Chondrocyte (in vitro differentiated cells): ENCODE data around the gene FAM120A. TPM values are rescaled to one million over a fixed set of nuclear protein-coding genes. Genes with fewer than 3 reads are reported as not detected.

Experiments
- DNase-seq: peaks from one replicate; pipeline ENCODE4 v3.0.0; 2021; ENCODE audit warnings: mixed read lengths, low spot score
- H3K27ac Mint-ChIP-seq: one replicate; pipeline ENCODE4 v1.8.0; 2021; ENCODE audit warnings: mild to moderate bottlenecking, moderate library complexity, mixed read lengths; ENCODE audit not compliant: unreplicated experiment
- H3K27me3 Mint-ChIP-seq: 2 replicates; pipeline ENCODE4 v1.8.0; 2021; ENCODE audit warnings: low read depth, mixed read lengths
- H3K36me3 Mint-ChIP-seq: 2 replicates; pipeline ENCODE4 v1.8.0; 2021; ENCODE audit warnings: low read depth, mixed read lengths
- H3K4me1 Mint-ChIP-seq: 2 replicates; pipeline ENCODE4 v1.8.0; 2021; ENCODE audit warnings: low read depth, mild to moderate bottlenecking, mixed read lengths
- H3K4me3 Mint-ChIP-seq: one replicate; pipeline ENCODE4 v1.8.0; 2021; ENCODE audit warnings: mild to moderate bottlenecking, moderate library complexity, mixed read lengths; ENCODE audit not compliant: unreplicated experiment
- H3K9me3 Mint-ChIP-seq: 2 replicates; pipeline ENCODE4 v1.8.0; 2021; ENCODE audit warnings: low read depth, mixed read lengths
- total RNA-seq: library from RNA; stranded (reverse); gene quantifications from 3 replicates; pipeline ENCODE4 v1.2.1, GENCODE V29; 2021
- TF ChIP-seq, protein P1 (sequence below): fragments of 200-600 bp; sonication (generic); IDR thresholded peaks from 2 replicates; pipeline ENCODE4 v1.5.0; 2021; ENCODE audit warnings: antibody characterized with exemption, mild to moderate bottlenecking, moderate library complexity

FAM120A gene
- total RNA-seq, 1 donor from 2014 or later, result 89.9 TPM

DNA sequence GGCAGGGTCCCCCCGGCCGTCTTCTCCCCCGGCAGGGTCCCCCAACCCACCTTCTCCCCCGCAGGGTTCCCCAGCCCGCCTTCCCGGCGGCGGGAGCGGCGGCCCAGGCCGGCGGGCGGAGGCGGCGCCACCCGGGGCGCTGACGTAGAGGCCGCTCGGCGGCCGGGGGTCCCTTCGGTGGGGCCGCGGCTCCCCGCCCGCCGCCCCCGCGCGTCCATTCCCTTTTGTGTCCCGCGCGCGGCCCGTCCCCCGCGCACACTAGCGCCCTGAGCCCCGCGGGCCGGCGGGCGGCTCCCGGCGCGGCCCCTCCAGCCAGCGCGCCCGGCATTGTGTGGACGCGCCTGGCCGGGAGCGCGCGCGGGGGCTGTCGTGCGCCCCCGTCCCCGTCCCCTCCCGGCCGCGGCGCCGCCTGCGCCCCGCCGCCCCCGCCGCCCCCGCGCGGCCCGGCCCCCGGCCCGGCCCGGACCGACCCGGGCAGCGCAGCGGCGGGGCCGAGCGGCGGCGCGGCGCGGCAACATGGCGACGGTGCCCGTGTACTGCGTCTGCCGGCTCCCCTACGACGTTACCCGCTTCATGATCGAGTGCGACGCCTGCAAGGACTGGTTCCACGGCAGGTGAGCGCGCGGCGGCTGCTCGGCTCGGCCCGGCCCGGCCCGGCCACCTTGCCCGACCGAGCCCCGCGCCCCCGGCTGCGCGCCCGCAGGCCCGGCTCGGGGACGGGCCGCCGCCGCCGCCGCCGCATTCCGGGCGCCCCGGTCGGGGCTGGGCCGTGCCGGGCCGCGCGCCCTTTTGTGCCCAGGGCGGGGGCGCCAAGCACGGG lies 125.0 kb downstream of the FAM120A start, which contains the start of gene PHF2:
Gene PHF2 (plus strand): TSS at position 327 of the 820 bp plus-strand sequence. CDS start 190 bp downstream, at position 517.
- Mint-ChIP-seq H3K4me3 (peak within 1 kb of the TSS; percentile 95), H3K27ac (peak within 1 kb of the TSS; percentile 84), H3K4me1 (peaks cover 50% of the 10 kb centered on the region), H3K36me3 (no peaks in the 10 kb centered on the region), H3K9me3 (no peaks in the 10 kb centered on the region), H3K27me3 (no peaks in the 10 kb centered on the region)
- no peak for DNase-seq
- TF ChIP-seq, protein P1, sequence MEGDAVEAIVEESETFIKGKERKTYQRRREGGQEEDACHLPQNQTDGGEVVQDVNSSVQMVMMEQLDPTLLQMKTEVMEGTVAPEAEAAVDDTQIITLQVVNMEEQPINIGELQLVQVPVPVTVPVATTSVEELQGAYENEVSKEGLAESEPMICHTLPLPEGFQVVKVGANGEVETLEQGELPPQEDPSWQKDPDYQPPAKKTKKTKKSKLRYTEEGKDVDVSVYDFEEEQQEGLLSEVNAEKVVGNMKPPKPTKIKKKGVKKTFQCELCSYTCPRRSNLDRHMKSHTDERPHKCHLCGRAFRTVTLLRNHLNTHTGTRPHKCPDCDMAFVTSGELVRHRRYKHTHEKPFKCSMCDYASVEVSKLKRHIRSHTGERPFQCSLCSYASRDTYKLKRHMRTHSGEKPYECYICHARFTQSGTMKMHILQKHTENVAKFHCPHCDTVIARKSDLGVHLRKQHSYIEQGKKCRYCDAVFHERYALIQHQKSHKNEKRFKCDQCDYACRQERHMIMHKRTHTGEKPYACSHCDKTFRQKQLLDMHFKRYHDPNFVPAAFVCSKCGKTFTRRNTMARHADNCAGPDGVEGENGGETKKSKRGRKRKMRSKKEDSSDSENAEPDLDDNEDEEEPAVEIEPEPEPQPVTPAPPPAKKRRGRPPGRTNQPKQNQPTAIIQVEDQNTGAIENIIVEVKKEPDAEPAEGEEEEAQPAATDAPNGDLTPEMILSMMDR, result no peak

DNA sequence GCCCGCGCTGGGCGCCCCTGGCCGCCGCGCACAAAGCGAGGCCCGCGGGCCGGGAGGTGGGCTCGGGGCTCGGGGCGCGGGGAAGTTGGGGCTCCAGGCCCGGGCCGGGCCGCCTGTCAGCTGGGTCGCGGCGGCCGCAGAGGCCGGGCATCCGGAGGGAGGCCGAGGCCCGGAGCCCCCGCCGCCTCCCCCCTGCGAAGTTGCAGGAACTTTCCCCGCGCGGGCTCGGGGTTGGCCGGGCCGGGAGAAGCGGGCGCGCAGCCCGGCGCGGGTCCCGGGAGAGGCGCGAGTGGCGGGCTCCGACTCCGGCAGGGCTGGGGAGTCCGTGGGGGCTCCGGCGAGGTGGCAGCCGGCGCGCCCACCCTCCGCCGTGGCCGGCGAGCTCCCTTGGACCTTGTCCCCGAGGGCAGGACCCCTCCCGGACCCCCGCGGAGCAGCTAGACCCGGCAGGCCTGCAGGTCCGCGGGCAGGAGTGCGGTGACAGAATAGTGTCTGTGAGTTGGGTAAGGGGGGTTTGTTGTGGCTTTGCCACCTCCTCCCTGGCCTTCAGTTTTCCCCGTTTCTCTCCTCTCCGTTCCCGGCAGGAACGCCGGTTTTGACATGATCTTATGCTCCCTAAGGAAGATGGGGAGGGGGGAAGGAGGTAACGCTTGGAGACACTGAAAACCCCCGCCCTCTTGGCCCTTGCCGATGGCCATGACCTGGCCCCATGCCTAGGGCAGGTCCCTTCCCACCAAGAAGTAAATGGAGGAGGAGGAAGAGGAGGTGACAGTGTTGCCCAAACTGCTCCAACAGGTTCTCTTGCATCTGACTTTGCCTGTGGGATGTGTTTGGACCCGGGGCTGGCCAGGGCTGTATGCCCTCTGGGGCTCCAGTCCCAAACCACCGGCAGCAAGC lies 125.8 kb downstream of the FAM120A start:
- TF ChIP-seq, protein P1, result no peak
- Mint-ChIP-seq H3K27ac (peak overlapping the region; percentile 57), H3K4me1 (peaks cover 57% of the 10 kb centered on the region), H3K9me3 (no peaks in the 10 kb centered on the region), H3K4me3 (peak overlapping the region; percentile 79), H3K27me3 (no peaks in the 10 kb centered on the region), H3K36me3 (no peaks in the 10 kb centered on the region)
- DNase-seq, result peak; percentile 90

DNA sequence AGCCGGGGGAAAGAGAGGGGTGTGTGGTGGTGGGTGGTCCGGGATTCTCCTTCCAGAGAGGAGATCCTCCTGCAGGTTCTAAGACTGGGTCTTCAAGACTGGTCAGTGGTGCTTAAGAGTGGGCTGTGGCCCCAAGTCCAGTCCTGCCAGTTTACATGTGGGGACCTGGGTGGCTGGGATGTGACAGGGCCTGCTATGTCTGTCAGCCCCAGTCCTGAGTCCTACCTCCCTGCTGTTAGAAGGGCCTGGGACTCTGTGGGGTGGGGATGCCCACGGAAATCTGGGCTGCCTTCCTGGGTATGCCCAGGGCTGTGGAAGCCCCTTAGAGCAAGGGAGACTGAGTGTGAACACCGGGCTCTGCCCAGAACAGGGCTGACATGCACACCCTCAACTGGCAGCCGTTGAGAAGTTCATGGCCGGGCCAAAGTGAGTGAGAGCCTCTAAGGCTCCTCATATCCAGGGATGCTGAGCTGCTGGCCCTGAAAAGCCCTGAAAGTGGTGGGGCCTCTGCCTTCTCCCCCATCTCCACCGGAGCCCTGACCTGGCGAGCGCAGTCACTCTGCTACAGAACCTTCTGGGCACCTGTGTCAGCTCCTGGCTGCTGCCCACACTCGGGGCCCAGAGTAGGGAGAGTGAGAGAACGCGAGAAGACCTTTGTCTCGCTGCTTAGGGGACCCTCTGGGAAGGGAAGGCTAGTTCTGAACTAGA lies 126.6 kb downstream of the FAM120A start:
- Mint-ChIP-seq H3K27ac (peak overlapping the region; percentile 57), H3K27me3 (no peaks in the 10 kb centered on the region), H3K36me3 (no peaks in the 10 kb centered on the region), H3K4me1 (peaks cover 65% of the 10 kb centered on the region), H3K4me3 (peak overlapping the region; percentile 79), H3K9me3 (no peaks in the 10 kb centered on the region)
- TF ChIP-seq, protein P1, result no peak
- peak; percentile 56 for DNase-seq

DNA sequence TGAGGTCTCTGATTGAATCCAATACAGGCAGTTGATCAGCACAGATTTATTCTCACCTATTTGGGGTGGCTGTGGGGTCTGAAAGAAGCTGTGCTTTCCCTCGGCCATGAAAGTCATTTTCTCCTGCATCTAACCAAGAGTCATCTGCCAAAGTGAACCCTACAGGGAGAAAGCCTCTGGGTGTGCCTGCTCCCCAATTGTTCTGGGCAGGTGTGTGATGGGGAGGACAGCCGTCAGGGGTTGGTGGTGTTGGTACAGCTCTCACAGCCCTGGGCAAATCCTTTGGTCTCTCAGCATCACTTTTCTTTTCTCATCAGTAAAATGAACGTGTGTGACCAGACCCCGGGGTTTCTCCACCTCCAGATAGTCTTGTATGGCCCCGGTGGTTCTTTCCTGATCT lies 127.4 kb downstream of the FAM120A start:
- Mint-ChIP-seq H3K27ac (no peak overlapping the region), H3K27me3 (no peaks in the 10 kb centered on the region), H3K36me3 (no peaks in the 10 kb centered on the region), H3K4me1 (peaks cover 63% of the 10 kb centered on the region), H3K9me3 (no peaks in the 10 kb centered on the region), H3K4me3 (no peak overlapping the region)
- DNase-seq, result no peak
- TF ChIP-seq, protein P1, result no peak
